Neural progenitor cell (in vitro differentiated cells): Measurements from ENCODE around the gene SP110. TPM values are rescaled to one million over a fixed set of nuclear protein-coding genes. Genes with fewer than 3 reads are reported as not detected.

Experiments
- DNase-seq: peaks from one replicate; pipeline ENCODE4 v3.0.0-alpha.2; 2016; ENCODE audit warnings: low spot score
- H2AFZ ChIP-seq: fragments of 200-600 bp; sonication (generic); replicated peaks from 2 replicates; pipeline ENCODE4 v1.6.1; 2016; ENCODE audit warnings: antibody characterized with exemption
- H3F3A ChIP-seq: fragments of 200-600 bp; sonication (generic); 2 replicates; pipeline ENCODE4 v1.6.1; 2016; ENCODE audit warnings: antibody characterized with exemption, low read depth
- H3K27ac ChIP-seq: fragments of 200-600 bp; sonication (generic); 2 replicates; pipeline ENCODE4 v1.5.1; 2016; ENCODE audit warnings: mild to moderate bottlenecking
- H3K27me3 ChIP-seq: fragments of 200-600 bp; sonication (generic); 2 replicates; pipeline ENCODE4 v1.6.1; 2016; ENCODE audit warnings: mild to moderate bottlenecking, moderate library complexity
- H3K36me3 ChIP-seq: fragments of 200-600 bp; sonication (generic); 2 replicates; pipeline ENCODE4 v1.5.1; 2016
- H3K4me1 ChIP-seq: fragments of 200-600 bp; sonication (generic); 2 replicates; pipeline ENCODE4 v1.6.1; 2016; ENCODE audit warnings: mixed run types
- H3K4me2 ChIP-seq: fragments of 200-600 bp; sonication (generic); 2 replicates; pipeline ENCODE4 v1.6.1; 2016
- H3K4me3 ChIP-seq: fragments of 200-600 bp; sonication (generic); 2 replicates; pipeline ENCODE4 v1.5.1; 2016
- H3K79me2 ChIP-seq: fragments of 200-600 bp; sonication (generic); 2 replicates; pipeline ENCODE4 v1.6.1; 2016; ENCODE audit warnings: low read depth
- H3K9ac ChIP-seq: fragments of 200-600 bp; sonication (generic); 2 replicates; pipeline ENCODE4 v1.6.1; 2016
- H3K9me3 ChIP-seq: fragments of 200-600 bp; sonication (generic); 2 replicates; pipeline ENCODE4 v1.5.1; 2016; ENCODE audit warnings: low read depth
- H4K20me1 ChIP-seq: fragments of 200-600 bp; sonication (generic); 2 replicates; pipeline ENCODE4 v1.6.1; 2016; ENCODE audit warnings: low read depth
- H3K27ac Mint-ChIP-seq: 3 replicates; pipeline ENCODE4 v1.8.0; 2021; ENCODE audit warnings: mixed read lengths
- H3K27me3 Mint-ChIP-seq: 2 replicates; pipeline ENCODE4 v1.8.0; 2022; ENCODE audit warnings: low read depth, mild to moderate bottlenecking, inconsistent platforms, moderate library complexity, mixed read lengths; ENCODE audit not compliant: insufficient read depth
- H3K36me3 Mint-ChIP-seq: 3 replicates; pipeline ENCODE4 v1.8.0; 2021; ENCODE audit warnings: mixed read lengths
- H3K4me1 Mint-ChIP-seq: 3 replicates; pipeline ENCODE4 v1.8.0; 2021; ENCODE audit warnings: mixed read lengths
- H3K4me3 Mint-ChIP-seq: 3 replicates; pipeline ENCODE4 v1.8.0; 2021; ENCODE audit warnings: mild to moderate bottlenecking, moderate library complexity, mixed read lengths
- H3K9me3 Mint-ChIP-seq: 3 replicates; pipeline ENCODE4 v1.8.0; 2020; ENCODE audit warnings: mixed read lengths
- CTCF ChIP-seq: fragments of 200-600 bp; sonication (generic); IDR thresholded peaks from 2 replicates; pipeline ENCODE4 v1.5.1; 2017; ENCODE audit warnings: antibody characterized with exemption, mild to moderate bottlenecking
- EZH2 ChIP-seq: fragments of 200-600 bp; sonication (generic); IDR thresholded peaks from 2 replicates; pipeline ENCODE4 v1.6.1; 2017; ENCODE audit warnings: antibody characterized with exemption, mild to moderate bottlenecking, moderate library complexity
- EZH2phosphoT487 ChIP-seq: fragments of 200-600 bp; sonication (generic); IDR thresholded peaks from 2 replicates; pipeline ENCODE4 v1.6.1; 2017; ENCODE audit warnings: antibody characterized with exemption
- total RNA-seq: library from RNA; depleted of rRNA; stranded (reverse); fragments of >200 nt; gene quantifications from 2 replicates; pipeline ENCODE4 v1.2.3, GENCODE V29; 2015; ENCODE audit warnings: low replicate concordance

The SP110 gene
- total RNA-seq, 1 donor from 2014 or later = 1.3 TPM

GRCh38 chr2:230217424-230217823 is 2.4 kb downstream of the SP110 start:
- no peaks in the 10 kb centered on the region for H3F3A ChIP-seq
- peaks cover 9% of the 10 kb centered on the region for H3K4me1 ChIP-seq
- no peaks in the 10 kb centered on the region for H3K79me2 ChIP-seq
- H3K9me3 Mint-ChIP-seq = no peaks in the 10 kb centered on the region
- no peaks in the 10 kb centered on the region for H3K9me3 ChIP-seq
- H3K4me1 Mint-ChIP-seq = peaks cover 10% of the 10 kb centered on the region
- no peak overlapping the region for H3K4me2 ChIP-seq
- H3K9ac ChIP-seq = no peak overlapping the region
- H3K4me3 Mint-ChIP-seq = no peak overlapping the region
- H2AFZ ChIP-seq = no peak overlapping the region
- H3K36me3 Mint-ChIP-seq = no peaks in the 10 kb centered on the region
- TF ChIP-seq EZH2 = no peak
- no peak for TF ChIP-seq CTCF
- no peak for TF ChIP-seq EZH2phosphoT487
- H3K4me3 ChIP-seq = no peak overlapping the region
- H4K20me1 ChIP-seq = no peaks in the 10 kb centered on the region
- no peaks in the 10 kb centered on the region for H3K36me3 ChIP-seq
- no peak overlapping the region for H3K27ac Mint-ChIP-seq
- no peak overlapping the region for H3K27ac ChIP-seq
- no peaks in the 10 kb centered on the region for H3K27me3 ChIP-seq
- peaks cover 3% of the 10 kb centered on the region for H3K27me3 Mint-ChIP-seq
- DNase-seq = no peak

GRCh38 chr2:230216489-230216888 is 3.3 kb downstream of the SP110 start:
- no peak overlapping the region for H3K4me3 Mint-ChIP-seq
- H3K9ac ChIP-seq = no peak overlapping the region
- no peaks in the 10 kb centered on the region for H3K79me2 ChIP-seq
- peaks cover 3% of the 10 kb centered on the region for H3K27me3 Mint-ChIP-seq
- H3K4me1 Mint-ChIP-seq = peaks cover 10% of the 10 kb centered on the region
- no peak for TF ChIP-seq EZH2phosphoT487
- no peak for TF ChIP-seq CTCF
- no peak for TF ChIP-seq EZH2
- no peaks in the 10 kb centered on the region for H3K36me3 ChIP-seq
- no peak overlapping the region for H3K4me3 ChIP-seq
- no peak overlapping the region for H3K27ac ChIP-seq
- no peaks in the 10 kb centered on the region for H3K36me3 Mint-ChIP-seq
- H3K27me3 ChIP-seq = no peaks in the 10 kb centered on the region
- H2AFZ ChIP-seq = no peak overlapping the region
- no peak for DNase-seq
- H3K4me1 ChIP-seq = peaks cover 9% of the 10 kb centered on the region
- H3K9me3 ChIP-seq = no peaks in the 10 kb centered on the region
- H3K9me3 Mint-ChIP-seq = no peaks in the 10 kb centered on the region
- no peaks in the 10 kb centered on the region for H4K20me1 ChIP-seq
- no peak overlapping the region for H3K27ac Mint-ChIP-seq
- H3K4me2 ChIP-seq = no peak overlapping the region
- H3F3A ChIP-seq = no peaks in the 10 kb centered on the region

- Mint-ChIP-seq H3K27me3 (peaks cover 2% of the 10 kb centered on the region), H3K4me1 (no peaks in the 10 kb centered on the region), H3K4me3 (no peak overlapping the region), H3K36me3 (no peaks in the 10 kb centered on the region), H3K27ac (no peak overlapping the region), H3K9me3 (no peaks in the 10 kb centered on the region)
- no peak overlapping the region for H3K27ac ChIP-seq
- H3K36me3 ChIP-seq = no peaks in the 10 kb centered on the region
- no peaks in the 10 kb centered on the region for H3K27me3 ChIP-seq
- no peaks in the 10 kb centered on the region for H3F3A ChIP-seq
- no peak overlapping the region for H3K9ac ChIP-seq
- H3K4me2 ChIP-seq = no peak overlapping the region
- H3K4me3 ChIP-seq = no peak overlapping the region
- no peaks in the 10 kb centered on the region for H3K4me1 ChIP-seq
- no peaks in the 10 kb centered on the region for H3K9me3 ChIP-seq
- TF ChIP-seq EZH2 (no peak), CTCF (no peak), EZH2phosphoT487 (no peak)
- H3K79me2 ChIP-seq = no peaks in the 10 kb centered on the region
- no peak for DNase-seq
- no peaks in the 10 kb centered on the region for H4K20me1 ChIP-seq
- no peak overlapping the region for H2AFZ ChIP-seq
These were observed 10.2 kb downstream of the SP110 start for GRCh38 chr2:230209422-230210051.
